Stimulated activated CD4-positive, alpha-beta T cell treated with anti-CD3 and anti-CD28 coated beads, Interleukin-12 subunit alpha, Interleukin-12 subunit beta, amount 100 ng/mL, for 4 hours (primary cell): ENCODE data around the gene CSMD2.

Experiments used
- DNase-seq: peaks from one replicate; pipeline ENCODE4 v3.0.0-alpha.2; 2020

The CSMD2 gene

GRCh38 chr1:33656467-33657005 is 508.5 kb downstream of the CSMD2 start:
- DNase-seq = no peak

- DNase-seq = no peak
These were observed 509.5 kb downstream of the CSMD2 start for GRCh38 chr1:33655496-33655895.

GRCh38 chr1:33654267-33654834 is 510.7 kb downstream of the CSMD2 start:
- DNase-seq = no peak

- DNase-seq = no peak
These were observed 511.8 kb downstream of the CSMD2 start for GRCh38 chr1:33653226-33653625.

- no peak for DNase-seq
These were observed 514.3 kb downstream of the CSMD2 start for GRCh38 chr1:33650708-33651107.

- DNase-seq = no peak
These were observed 515.3 kb downstream of the CSMD2 start for GRCh38 chr1:33649759-33650158.

GRCh38 chr1:33643216-33643615 is 521.8 kb downstream of the CSMD2 start:
- DNase-seq = no peak

- no peak for DNase-seq
These were observed 523.8 kb downstream of the CSMD2 start for GRCh38 chr1:33641104-33641830.

- DNase-seq = no peak
These were observed 524.8 kb downstream of the CSMD2 start for GRCh38 chr1:33640114-33640660.

- DNase-seq = no peak
These were observed 527.1 kb downstream of the CSMD2 start for GRCh38 chr1:33637846-33638440.

- no peak for DNase-seq
These were observed 528.8 kb downstream of the CSMD2 start for GRCh38 chr1:33636209-33636608.

- no peak for DNase-seq
These were observed 529.6 kb downstream of the CSMD2 start for GRCh38 chr1:33635336-33636012.

- DNase-seq = no peak
These were observed 530.2 kb downstream of the CSMD2 start for GRCh38 chr1:33634806-33635205.

GRCh38 chr1:33634143-33634542 is 530.9 kb downstream of the CSMD2 start:
- DNase-seq = no peak

- DNase-seq = peak; percentile 87
These were observed 531.8 kb downstream of the CSMD2 start for GRCh38 chr1:33633019-33633801.

GRCh38 chr1:33630686-33631085 is 534.3 kb downstream of the CSMD2 start:
- no peak for DNase-seq

GRCh38 chr1:33626801-33627200 is 538.2 kb downstream of the CSMD2 start:
- DNase-seq = no peak

GRCh38 chr1:33624991-33625870 is 539.8 kb downstream of the CSMD2 start:
- no peak for DNase-seq

GRCh38 chr1:33624261-33624990 is 540.6 kb downstream of the CSMD2 start:
- no peak for DNase-seq

- no peak for DNase-seq
These were observed 541.2 kb downstream of the CSMD2 start for GRCh38 chr1:33623811-33624210.

GRCh38 chr1:33622757-33623156 is 542.3 kb downstream of the CSMD2 start:
- no peak for DNase-seq
